MCF 10A (cell line): ENCODE measurements around the gene PRR20G. TPM values are rescaled to one million over a fixed set of nuclear protein-coding genes. Genes with fewer than 3 reads are reported as not detected.

Source experiments
- BruUV-seq: library from RNA; stranded (reverse); fragments of 400-500 nt; replicated peaks from 2 replicates; lab custom pipeline; 2021; lab: Mats Ljungman, UMichigan
- CTCF ChIA-PET: fragments of 300-600 bp; sonication (Branson Sonifier 250); formaldehyde crosslinking; extraction: SDS; loops from one replicate; lab custom pipeline; 2021; ENCODE audit warnings: antibody characterized with exemption, inconsistent platforms; lab: Yijun Ruan, JAX
- POLR2A ChIA-PET: fragments of 300-600, 350-650 bp; sonication (Branson Sonifier 250); formaldehyde crosslinking; extraction: SDS; loops from one replicate; lab custom pipeline; 2020; ENCODE audit warnings: antibody characterized with exemption, inconsistent platforms; lab: Yijun Ruan, JAX
- DNase-seq: peaks from one replicate; pipeline ENCODE4 v3.0.0-alpha.2; 2018; ENCODE audit not compliant: unreplicated experiment
- H3K27ac Mint-ChIP-seq: one replicate; pipeline ENCODE4 v1.8.0; 2022; ENCODE audit warnings: mild to moderate bottlenecking, low read depth, mixed read lengths; ENCODE audit not compliant: unreplicated experiment
- H3K27me3 Mint-ChIP-seq: one replicate; pipeline ENCODE4 v1.8.0; 2022; ENCODE audit warnings: mixed read lengths; ENCODE audit not compliant: insufficient read depth, unreplicated experiment
- H3K36me3 Mint-ChIP-seq: one replicate; pipeline ENCODE4 v1.8.0; 2022; ENCODE audit warnings: mild to moderate bottlenecking, moderate library complexity, mixed read lengths; ENCODE audit not compliant: insufficient read depth, unreplicated experiment
- H3K4me1 Mint-ChIP-seq: one replicate; pipeline ENCODE4 v1.8.0; 2022; ENCODE audit warnings: mixed read lengths; ENCODE audit not compliant: insufficient read depth, unreplicated experiment
- H3K4me3 Mint-ChIP-seq: one replicate; pipeline ENCODE4 v1.8.0; 2022; ENCODE audit warnings: mild to moderate bottlenecking, moderate library complexity, mixed read lengths; ENCODE audit not compliant: unreplicated experiment
- H3K9me3 Mint-ChIP-seq: one replicate; pipeline ENCODE4 v1.8.0; 2022; ENCODE audit warnings: mixed read lengths; ENCODE audit not compliant: unreplicated experiment
- CTCF ChIP-seq: fragments of 200-600 bp; IDR thresholded peaks from one replicate; pipeline ENCODE4 v1.8.0; 2022; ENCODE audit warnings: antibody characterized with exemption, mild to moderate bottlenecking; ENCODE audit not compliant: unreplicated experiment
- intact Hi-C: fragments of 100-400 bp; cut with micrococcal nuclease; formaldehyde crosslinking; loops from 2 replicates; pipeline ENCODE4 v1.14.1; 2022
- total RNA-seq: library from RNA; stranded (reverse); gene quantifications from 2 replicates; pipeline ENCODE4 v1.2.3, GENCODE V29; 2022

Gene PRR20G
- total RNA-seq, 1 experiment from 2014 or later, result not detected

GRCh38 chr3:127307916-127308315, 20.1 kb upstream of the PRR20G start:
- DNase-seq, result no peak
- Mint-ChIP-seq H3K27me3 (no peaks in the 10 kb centered on the region), H3K9me3 (no peaks in the 10 kb centered on the region), H3K36me3 (no peaks in the 10 kb centered on the region), H3K4me1 (peaks cover 15% of the 10 kb centered on the region), H3K27ac (no peak overlapping the region), H3K4me3 (no peak overlapping the region)
- TF ChIP-seq CTCF, result no peak
- intact Hi-C loops, result loop anchor here (10.0 kb wide), 1 partner anchor 53 kb away; no protein-coding TSS in a partner anchor
- BruUV-seq, result no TSS peak
- ChIA-PET CTCF (no interaction called here), POLR2A (interaction anchor here (1.8 kb wide), 1 partner anchor 18 kb away, joined by 3 read pairs; no protein-coding TSS in a partner anchor)

- BruUV-seq, result no TSS peak
- H3K9me3 Mint-ChIP-seq, result no peaks in the 10 kb centered on the region
These were observed 19.4 kb upstream of the PRR20G start for GRCh38 chr3:127307112-127307835.

GRCh38 chr3:127306361-127307111, 18.7 kb upstream of the PRR20G start:
- POLR2A ChIA-PET, result no interaction called here
- CTCF ChIA-PET, result interaction anchor here (0.6 kb wide), 1 partner anchor 693 kb away, joined by 3 read pairs; no protein-coding TSS in a partner anchor
- no peak overlapping the region for H3K27ac Mint-ChIP-seq

More at GRCh38 chr3:127307112-127307835, 19.4 kb upstream of the PRR20G start:
- H3K4me3 Mint-ChIP-seq, result no peak overlapping the region
- ChIA-PET POLR2A (interaction anchor here (1.8 kb wide), 1 partner anchor 18 kb away, joined by 3 read pairs; no protein-coding TSS in a partner anchor), CTCF (no interaction called here)
- no peaks in the 10 kb centered on the region for H3K27me3 Mint-ChIP-seq
- no peaks in the 10 kb centered on the region for H3K36me3 Mint-ChIP-seq
- intact Hi-C loops, result loop anchor here (10.0 kb wide), 1 partner anchor 52 kb away; no protein-coding TSS in a partner anchor
- no peak overlapping the region for H3K27ac Mint-ChIP-seq
- TF ChIP-seq CTCF, result no peak
- peaks cover 15% of the 10 kb centered on the region for H3K4me1 Mint-ChIP-seq
- no peak for DNase-seq

More at GRCh38 chr3:127306361-127307111, 18.7 kb upstream of the PRR20G start:
- BruUV-seq, result no TSS peak
- Mint-ChIP-seq H3K4me1 (peaks cover 15% of the 10 kb centered on the region), H3K9me3 (no peaks in the 10 kb centered on the region), H3K36me3 (no peaks in the 10 kb centered on the region), H3K27me3 (no peaks in the 10 kb centered on the region), H3K4me3 (no peak overlapping the region)
- intact Hi-C loops, result loop anchor here (10.0 kb wide), 1 partner anchor 52 kb away; no protein-coding TSS in a partner anchor
- no peak for TF ChIP-seq CTCF
- no peak for DNase-seq
